Activated CD4-positive, alpha-beta T cell treated with anti-CD3 and anti-CD28 coated beads for 1 hour (primary cell): ENCODE measurements around the gene PRLH.
"Not testable (repeated sequence)": the region's sequence is repeated elsewhere in the genome, so short reads cannot be mapped to it uniquely, and the experiment has no call there.

Source experiments
- DNase-seq: peaks from one replicate; pipeline ENCODE4 v3.0.0-alpha.2; 2020

Gene PRLH

GRCh38 chr2:237583385-237584295 lies 17.3 kb downstream of the PRLH start:
- DNase-seq: no peak

DNA sequence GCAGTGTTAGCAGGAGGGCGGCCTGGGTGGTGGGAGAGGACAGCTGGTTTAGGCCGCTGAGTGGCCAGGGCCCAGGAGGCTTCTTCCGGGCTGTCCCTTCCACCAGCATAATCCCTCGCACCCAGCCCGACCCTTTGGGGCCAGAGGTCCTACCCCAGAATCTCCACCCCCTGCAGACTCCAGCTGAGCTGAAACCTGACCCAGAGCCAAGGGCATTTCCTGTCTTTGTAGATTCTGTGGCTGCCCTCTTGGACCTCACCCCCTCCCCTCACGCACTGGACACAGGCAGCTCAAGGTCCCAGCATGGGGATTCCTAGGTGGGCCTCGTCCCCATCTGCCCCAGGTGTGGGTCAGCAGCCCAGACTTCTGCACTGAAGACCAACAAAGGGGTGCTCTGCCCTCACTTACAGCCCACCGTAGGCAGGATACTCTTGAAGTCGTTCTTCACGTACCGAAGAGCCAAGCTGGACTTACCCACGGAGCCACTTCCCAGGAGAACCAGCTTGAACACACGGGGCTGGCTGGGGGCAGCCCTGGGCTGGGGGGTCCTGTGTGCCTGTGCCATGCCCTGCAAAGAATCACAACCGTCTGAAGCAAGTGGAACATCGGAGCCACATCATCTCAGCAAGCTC lies 19.3 kb downstream of the PRLH start:
- DNase-seq: no peak

GRCh38 chr2:237588044-237588696 lies 21.8 kb downstream of the PRLH start:
- no peak for DNase-seq

DNA sequence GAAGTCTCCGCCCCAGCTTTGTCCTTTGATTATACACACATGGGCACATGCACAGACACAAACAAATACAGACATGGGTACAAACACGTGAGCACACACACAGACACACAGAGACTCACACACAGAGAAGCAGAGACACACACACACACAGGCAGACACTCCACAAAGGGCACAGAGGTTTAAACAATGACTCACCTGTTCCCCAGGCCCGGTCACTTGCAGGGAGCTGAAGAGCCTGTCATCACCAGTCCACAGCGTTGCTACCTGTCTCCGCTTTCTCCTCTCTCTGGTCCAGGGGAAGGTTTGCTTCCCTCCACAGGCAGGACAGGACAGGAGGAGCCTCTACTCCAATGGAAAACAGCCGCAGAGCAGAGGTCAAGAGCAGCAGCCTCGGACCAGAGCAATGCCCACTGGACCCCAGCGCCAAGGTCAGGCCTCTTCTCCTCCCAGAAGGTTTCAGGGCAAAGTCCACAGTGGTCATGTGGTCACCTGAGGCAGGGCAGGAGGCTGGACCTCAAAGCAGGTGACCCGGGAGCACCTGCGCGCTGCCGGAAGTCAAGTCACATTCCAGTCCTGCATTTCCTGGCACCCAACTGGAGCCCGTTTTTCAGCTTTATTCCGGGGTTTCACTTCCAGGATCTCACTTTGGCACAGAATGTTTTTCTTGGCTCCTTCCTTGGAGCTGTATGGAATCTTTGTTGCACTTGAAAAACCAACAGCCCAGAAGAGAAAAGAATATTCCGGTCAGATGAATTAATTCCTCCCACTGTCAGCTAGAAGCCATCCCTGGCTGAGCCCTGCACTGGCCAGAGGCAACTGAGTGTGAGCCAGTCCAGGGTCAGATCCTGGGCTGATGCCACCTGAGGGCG lies 24.1 kb downstream of the PRLH start, which contains the start of gene RAB17:
RAB17 (minus strand) TSS at position 463 of the 869 bp plus-strand sequence. CDS start 4,580 bp downstream, outside the sequence.
- DNase-seq: no peak

- no peak for DNase-seq
These were observed 24.9 kb downstream of the PRLH start for GRCh38 chr2:237591141-237591881.

- no peak for DNase-seq
These were observed 26.1 kb downstream of the PRLH start for GRCh38 chr2:237592425-237592980.

- DNase-seq: no peak
These were observed 26.7 kb downstream of the PRLH start for GRCh38 chr2:237593036-237593435.

DNA sequence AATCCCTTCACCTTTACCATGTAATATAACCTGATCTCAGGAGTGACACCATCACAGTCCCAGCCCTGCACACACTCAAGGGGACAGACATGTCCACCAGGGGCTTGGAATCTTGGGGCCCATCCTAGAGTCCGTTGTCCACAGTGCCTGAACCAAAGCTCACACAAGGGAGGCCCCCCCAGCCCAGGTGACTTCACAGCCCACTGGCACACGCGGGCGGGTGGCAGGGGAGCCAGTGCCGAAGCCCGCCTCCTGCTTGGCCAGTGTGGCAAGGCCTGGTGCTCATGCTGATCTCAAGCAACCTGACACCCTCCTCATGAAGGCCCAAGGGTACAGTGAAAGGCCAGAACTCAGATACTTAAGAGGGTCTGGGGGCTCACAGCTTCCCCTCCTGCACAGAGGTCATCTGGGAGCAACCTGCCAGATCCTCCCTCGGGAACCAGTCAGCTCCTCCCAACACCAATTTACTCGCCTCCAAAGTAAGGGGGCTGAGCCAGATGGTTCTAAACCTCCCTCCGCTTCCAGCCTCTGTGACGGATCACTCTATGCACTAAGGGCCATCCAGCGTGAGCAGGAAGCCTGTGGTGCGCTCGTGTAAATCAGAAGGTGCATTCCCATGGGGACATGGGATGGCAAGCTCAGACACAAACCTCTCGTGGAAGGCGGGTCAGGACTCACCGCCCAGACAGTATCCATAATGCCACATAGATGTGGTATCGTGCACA lies 27.4 kb downstream of the PRLH start:
- no peak for DNase-seq

- no peak for DNase-seq
These were observed 28.1 kb downstream of the PRLH start for GRCh38 chr2:237594514-237594871.

GRCh38 chr2:237595829-237596519 lies 29.6 kb downstream of the PRLH start:
- not testable (repeated sequence) for DNase-seq

- no peak for DNase-seq
These were observed 30.3 kb downstream of the PRLH start for GRCh38 chr2:237596520-237597195.

DNA sequence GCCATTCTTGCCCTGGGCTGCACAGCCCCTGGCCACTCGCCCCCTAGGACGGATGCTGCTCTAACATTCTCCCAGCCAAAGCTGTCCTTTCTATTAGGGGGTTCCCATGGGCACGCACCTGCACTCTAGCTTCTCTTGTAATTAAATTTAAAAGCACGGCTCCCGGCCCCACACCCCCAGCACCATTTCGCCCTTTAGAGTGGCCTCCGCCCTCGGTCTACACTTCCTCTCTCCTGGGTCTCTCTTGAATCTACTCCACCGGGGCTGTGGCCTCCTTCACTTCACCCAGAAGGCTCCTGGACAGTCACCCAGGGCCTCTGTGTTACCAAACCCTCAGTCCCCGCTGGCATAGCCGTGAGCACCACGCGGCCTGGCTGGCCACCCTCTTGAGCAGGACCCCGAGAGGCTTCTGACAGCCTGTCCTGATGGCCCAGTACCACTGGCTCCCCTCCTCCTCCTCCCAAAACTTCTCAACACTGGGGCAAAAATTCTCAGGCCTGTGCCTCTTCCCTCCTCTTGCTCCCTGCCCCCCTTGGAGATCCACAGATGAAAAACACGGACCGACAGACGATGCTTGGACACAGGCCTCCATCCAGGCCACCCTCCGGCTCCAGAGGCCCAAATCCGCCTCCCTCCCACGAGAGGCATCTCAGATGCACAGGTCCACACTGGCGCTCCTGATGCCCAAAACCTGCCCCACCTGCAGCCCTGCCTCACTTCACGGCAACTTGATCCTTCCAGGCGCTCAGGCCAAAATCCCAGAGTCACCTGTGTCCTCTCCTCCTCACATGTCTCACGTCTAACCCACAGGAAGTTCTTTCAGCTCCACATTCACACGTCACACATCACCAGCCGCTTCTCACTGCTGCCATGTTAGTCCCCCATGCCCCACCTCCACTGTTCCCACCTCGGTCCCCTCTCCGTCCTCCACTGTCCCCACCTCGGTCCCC lies 31.1 kb downstream of the PRLH start:
- DNase-seq: no peak

- no peak for DNase-seq
These were observed 32.3 kb downstream of the PRLH start for GRCh38 chr2:237598468-237599208.

DNA sequence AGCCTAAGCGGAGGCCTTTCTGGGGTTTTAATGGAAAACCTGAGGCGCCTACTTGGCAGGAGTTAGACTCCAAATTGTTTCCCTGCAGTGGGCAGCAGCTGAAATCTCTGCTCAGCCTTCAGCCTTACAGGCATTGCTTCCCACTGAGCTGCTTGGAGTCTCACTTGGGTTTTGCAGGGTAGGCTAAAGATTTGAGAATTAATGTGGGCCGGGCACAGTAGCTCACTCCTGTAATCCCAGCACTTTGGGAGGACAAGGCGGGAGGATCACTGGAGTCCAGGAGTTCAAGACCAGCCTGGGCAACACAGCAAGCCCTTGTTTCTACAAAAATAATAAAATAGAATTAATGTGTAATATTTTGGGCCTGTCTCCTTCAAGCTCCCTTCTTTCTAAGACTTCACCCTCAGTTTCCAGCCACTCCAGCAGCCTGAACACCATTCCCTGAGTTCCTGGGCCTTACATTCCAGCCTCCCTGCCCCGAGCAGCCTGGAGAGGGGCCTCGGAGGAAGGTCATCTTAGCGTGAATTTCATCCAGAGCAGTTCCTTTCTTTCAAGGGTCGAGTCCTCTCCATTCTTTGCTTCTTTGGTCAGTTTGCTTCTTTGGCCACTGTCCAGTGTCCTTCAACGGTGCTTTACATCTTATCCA lies 33.2 kb downstream of the PRLH start:
- DNase-seq: no peak

- DNase-seq: no peak
These were observed 34.0 kb downstream of the PRLH start for GRCh38 chr2:237600205-237600846.

DNA sequence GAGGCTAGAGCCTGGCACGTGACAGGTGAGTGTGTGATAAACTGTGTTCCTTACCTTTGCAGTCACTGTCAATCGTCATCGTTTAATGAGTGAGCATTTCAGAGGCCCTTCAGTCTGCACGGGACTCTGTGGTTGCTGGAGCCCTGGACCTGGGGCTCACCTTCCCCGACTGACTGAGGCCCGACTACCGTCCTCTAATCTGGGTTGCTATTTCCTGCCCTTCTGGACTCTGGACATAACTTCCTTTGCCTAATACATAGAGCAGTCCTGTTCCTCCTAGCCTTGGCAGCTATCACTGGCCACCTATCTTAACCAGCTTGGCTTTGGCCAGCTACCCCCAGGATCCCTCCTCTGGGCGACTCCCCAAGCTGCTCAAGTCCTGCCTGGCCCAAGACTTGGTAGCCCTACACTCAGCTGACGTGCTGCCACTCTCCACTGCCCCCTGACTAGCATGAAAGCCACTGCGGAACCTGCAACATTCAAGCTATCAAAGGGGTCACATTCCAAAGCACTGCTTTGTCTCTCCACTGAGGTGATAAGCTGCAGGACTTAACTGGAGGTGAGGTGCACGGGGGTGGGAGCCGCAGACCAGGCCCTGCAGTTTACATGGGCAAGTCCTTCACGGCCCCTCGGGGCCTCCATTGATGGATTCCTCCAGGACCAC lies 35.2 kb downstream of the PRLH start:
- DNase-seq: no peak
